ENCODE measurements around the gene ATR.

- TF ChIP-seq CTCF (IDR thresholded peaks at IDR 0.05) = no peak
- TF ChIP-seq POLR2A (IDR thresholded peaks at IDR 0.05) = no peak
- TF ChIP-seq POLR2AphosphoS5 (IDR thresholded peaks at IDR 0.05) = no peak
- TF ChIP-seq EP300 (IDR thresholded peaks at IDR 0.05) = no peak
Observed at GRCh38 chr3:142560118-142560517, 18.4 kb downstream of the ATR start.
